HG03064 (cell line): Measurements from ENCODE around the gene MUC2.

Source experiments
- ATAC-seq: cut with Tn5 transposase; IDR thresholded peaks from one replicate; pipeline ENCODE4 v1.9.1; 2021; ENCODE audit warnings: low read depth; ENCODE audit not compliant: unreplicated experiment

MUC2 gene

GRCh38 chr11:1085440-1086170, 10.9 kb downstream of the MUC2 start:
- ATAC-seq = no peak

GRCh38 chr11:1086171-1087102, 11.8 kb downstream of the MUC2 start:
- ATAC-seq = no peak

GRCh38 chr11:1087279-1087960, 12.7 kb downstream of the MUC2 start:
- ATAC-seq = no peak

DNA sequence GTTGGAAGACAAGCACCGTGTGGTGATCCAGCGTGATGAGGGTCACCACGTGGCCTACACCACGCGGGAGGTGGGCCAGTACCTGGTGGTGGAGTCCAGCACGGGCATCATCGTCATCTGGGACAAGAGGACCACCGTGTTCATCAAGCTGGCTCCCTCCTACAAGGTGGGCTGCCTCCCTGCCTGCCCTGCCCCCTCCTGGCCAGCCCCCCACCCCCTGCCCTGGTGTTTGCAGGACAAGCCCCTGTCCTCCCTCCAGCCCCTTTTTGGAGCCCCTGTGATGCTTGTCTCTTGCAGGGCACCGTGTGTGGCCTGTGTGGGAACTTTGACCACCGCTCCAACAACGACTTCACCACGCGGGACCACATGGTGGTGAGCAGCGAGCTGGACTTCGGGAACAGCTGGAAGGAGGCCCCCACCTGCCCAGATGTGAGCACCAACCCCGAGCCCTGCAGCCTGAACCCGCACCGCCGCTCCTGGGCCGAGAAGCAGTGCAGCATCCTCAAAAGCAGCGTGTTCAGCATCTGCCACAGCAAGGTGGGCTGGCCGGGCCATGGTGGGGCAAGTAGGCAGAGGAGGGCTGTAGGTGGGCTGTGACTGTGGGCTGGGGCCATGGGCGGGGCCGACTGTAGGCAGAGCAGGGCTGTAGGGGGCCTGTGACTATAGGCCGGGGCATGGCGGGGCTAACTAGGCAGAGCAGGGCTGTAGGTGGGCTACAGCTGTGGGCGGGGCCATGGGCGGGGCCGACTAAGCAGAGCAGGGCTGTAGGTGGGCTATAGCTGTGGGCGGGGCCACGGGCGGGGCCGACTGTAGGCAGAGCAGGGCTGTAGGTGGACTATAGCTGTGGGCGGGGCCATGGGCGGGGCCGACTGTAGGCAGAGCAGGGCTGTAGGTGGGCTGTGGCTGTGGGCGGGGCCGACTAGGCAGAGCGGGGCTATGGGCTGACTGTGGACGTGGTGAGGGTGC, 13.6 kb downstream of the MUC2 start:
- ATAC-seq = no peak

DNA sequence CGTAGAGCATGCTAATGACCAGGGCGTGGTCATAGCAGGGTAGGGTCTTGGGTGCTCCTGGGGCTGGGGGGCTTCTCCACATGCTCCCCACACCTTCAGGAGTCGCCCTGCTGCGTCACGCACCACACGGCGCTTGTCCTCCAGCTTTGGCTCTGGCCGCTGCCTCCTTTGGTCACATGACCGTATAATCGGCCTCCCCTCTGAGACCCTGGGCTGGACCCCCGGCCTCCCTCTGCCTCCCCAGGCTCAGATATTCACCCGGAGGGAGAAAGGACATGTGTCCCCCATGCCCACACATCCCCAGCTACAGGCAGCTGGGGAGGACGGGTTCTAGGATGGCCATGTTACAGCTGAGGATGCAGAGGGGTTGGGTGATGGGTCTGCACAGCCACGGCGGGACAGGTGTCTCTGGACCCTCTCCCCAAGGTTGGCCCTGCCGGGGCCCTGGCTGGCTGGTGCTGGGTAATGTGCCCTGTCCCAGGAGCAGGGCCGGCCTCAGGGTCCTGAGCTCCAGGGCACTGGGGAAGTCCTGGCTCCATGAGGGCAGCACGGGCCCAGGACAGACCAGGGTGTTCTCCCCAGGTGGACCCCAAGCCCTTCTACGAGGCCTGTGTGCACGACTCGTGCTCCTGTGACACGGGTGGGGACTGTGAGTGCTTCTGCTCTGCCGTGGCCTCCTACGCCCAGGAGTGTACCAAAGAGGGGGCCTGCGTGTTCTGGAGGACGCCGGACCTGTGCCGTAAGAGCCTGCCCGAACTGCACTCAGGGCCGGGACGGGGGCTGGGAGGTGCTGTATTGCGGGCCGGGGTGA, 14.5 kb downstream of the MUC2 start:
- ATAC-seq = no peak

- no peak for ATAC-seq
These were observed 15.3 kb downstream of the MUC2 start for GRCh38 chr11:1089738-1090599.

- ATAC-seq = no peak
These were observed 16.1 kb downstream of the MUC2 start for GRCh38 chr11:1090600-1091331.

- ATAC-seq = no peak
These were observed 16.8 kb downstream of the MUC2 start for GRCh38 chr11:1091332-1092083.

DNA sequence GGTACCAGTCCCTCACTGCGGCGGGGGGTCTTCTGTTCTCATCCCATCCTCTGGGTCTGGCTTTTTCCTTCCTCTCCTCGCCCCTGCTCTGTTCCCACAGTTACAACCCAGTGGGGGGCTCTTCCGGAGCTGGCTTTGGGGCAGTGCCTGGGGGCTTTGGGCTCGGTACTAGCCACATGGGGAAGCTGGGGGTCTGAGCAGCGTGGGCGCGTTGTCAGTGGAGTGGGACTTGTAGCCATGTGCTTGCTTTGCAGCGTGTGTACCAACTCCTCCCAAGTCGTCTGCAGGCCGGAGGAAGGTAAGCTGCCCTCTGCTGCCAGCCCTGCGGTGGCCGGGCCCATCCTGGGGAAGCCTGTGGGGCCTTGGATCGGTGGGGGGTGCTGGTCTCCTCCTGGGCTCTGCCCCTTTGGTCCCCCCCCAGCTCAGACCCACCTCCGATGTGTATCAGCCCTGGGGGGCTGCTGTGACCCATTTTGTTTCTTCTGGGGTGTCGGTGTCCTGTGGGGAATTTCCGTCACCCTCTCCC, 17.5 kb downstream of the MUC2 start:
- ATAC-seq = no peak

DNA sequence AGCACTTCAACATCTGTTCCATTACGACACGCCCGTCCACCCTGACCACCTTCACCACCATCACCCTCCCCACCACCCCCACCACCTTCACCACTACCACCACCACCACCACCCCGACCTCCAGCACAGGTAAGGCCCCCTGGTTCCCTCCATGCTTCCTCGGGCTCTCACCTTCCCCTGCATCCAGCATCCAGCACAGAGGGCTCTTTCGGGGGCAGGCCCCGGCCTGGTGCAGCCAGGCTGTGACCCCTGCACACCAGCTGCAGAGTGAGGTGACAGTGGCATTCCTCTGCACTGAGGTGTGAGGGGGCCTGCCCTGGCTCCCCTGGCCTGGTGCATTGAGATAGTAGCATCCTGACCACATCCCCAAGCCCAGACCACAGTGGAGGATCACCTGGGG, 18.2 kb downstream of the MUC2 start:
- ATAC-seq = no peak

GRCh38 chr11:1099519-1100355, 25.1 kb downstream of the MUC2 start:
- no peak for ATAC-seq

DNA sequence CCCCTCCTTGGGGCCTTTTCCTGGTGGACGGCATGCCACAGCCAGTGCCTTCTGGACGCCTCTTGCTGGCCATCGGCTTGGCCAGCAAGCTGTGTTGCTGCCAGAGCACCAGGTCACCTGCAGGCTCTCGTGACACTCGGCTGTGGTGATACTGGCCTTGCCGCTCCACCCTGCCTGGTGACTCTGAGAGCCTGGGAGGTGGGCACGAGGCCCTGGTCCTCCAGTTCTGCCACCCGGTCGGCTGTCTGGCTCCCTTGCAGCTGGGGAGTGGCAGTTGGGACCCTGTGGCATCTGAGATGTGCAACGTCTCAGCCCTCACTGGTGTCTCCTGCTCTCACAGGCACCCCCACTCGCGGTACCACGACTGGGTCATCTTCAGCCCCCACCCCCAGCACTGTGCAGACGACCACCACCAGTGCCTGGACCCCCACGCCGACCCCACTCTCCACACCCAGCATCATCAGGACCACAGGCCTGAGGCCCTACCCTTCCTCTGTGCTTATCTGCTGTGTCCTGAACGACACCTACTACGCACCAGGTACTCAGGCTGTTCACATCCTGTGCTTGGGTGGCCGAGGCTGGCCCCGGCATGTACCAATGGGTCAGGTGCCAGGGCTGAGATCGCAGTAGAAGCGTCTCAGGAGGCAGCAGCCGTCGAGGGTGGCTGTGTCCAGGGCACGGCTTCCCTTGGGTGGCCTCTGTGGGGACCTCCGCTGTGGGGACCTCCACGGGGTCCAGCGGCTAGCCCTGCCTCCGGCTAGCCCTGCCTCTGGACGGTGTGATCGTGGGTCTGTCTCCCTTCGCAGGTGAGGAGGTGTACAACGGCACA, 26.0 kb downstream of the MUC2 start:
- ATAC-seq = no peak

GRCh38 chr11:1101318-1102089, 26.8 kb downstream of the MUC2 start:
- ATAC-seq = no peak
